Heart left ventricle (tissue), 16 donors: ENCODE data around the gene MTMR1. TPM values are rescaled to one million over a fixed set of nuclear protein-coding genes. Genes with fewer than 3 reads are reported as not detected.

Source experiments
- ATAC-seq, 4 donors: fragments of 200-7000 bp; cut with Tn5 transposase; one replicate each; pipeline ENCODE4 v1.9.1; 2020 to 2022; ENCODE audit warnings: moderate library complexity in 4 of 4, mild to moderate bottlenecking in 3 of 4, moderate number of reproducible peaks in 1 of 4
- DNase-seq, 5 donors: peaks; one replicate each; pipeline ENCODE4 v3.0.0-alpha.2; 2020
- H3K27ac ChIP-seq, 12 donors: fragments of 200-600 bp; sonication (generic) in 4 of 12; one replicate each; pipeline versions ENCODE4 v1.5.0 to v1.8.0; 2016 to 2022; ENCODE audit warnings: mild to moderate bottlenecking in 2 of 12
- H3K27me3 ChIP-seq, 9 donors: fragments of 200-600 bp; sonication (generic) in 2 of 9; one replicate each; pipeline versions ENCODE4 v1.5.1 to v1.8.0; 2016 to 2022; ENCODE audit warnings: mild to moderate bottlenecking in 3 of 9
- H3K36me3 ChIP-seq, 9 donors: fragments of 200-600 bp; sonication (generic) in 2 of 9; one replicate each; pipeline versions ENCODE4 v1.5.0 to v1.8.0; 2018 to 2022; ENCODE audit warnings: mild to moderate bottlenecking in 2 of 9
- H3K4me1 ChIP-seq, 12 donors: fragments of 200-600 bp; sonication (generic) in 4 of 12; one replicate each; pipeline versions ENCODE4 v1.5.0 to v1.8.0; 2016 to 2022; ENCODE audit warnings: mild to moderate bottlenecking in 3 of 12
- H3K4me3 ChIP-seq, 12 donors: fragments of 200-600 bp; sonication (generic) in 4 of 12; one replicate each; pipeline versions ENCODE4 v1.5.0 to v1.8.0; 2017 to 2022; ENCODE audit warnings: mild to moderate bottlenecking in 9 of 12, moderate library complexity in 4 of 12
- H3K9me3 ChIP-seq, 12 donors: fragments of 200-600 bp; sonication (generic) in 4 of 12; one replicate each; pipeline versions ENCODE4 v1.5.0 to v1.8.0; 2016 to 2022; ENCODE audit warnings: mild to moderate bottlenecking in 1 of 12
- CTCF ChIP-seq, 12 donors: fragments of 200-600 bp; sonication (generic) in 4 of 12; IDR thresholded peaks; one replicate each; pipeline versions ENCODE4 v1.5.0 to v1.8.0; 2018 to 2022; ENCODE audit warnings: antibody characterized with exemption in 12 of 12, mild to moderate bottlenecking in 5 of 12
- POLR2A ChIP-seq, 2 donors: fragments of 450-650 bp; IDR thresholded peaks; one replicate each; pipeline ENCODE4 v1.6.1; 2017; ENCODE audit warnings: antibody characterized with exemption in 2 of 2, mild to moderate bottlenecking in 2 of 2, moderate library complexity in 2 of 2
- WGBS, 4 donors: extraction: QIAGEN DNeasy Blood & Tissue Kit in 2 of 4; methylation state at CpG; one replicate each; pipeline versions ENCODE4 v1.1.5 to v1.1.7; 2013 to 2018; 5-methylcytosine and 5-hydroxymethylcytosine counted together
- intact Hi-C, 10 donors: fragments of 100-400 bp; cut with DNase I; formaldehyde crosslinking; loops; one replicate each; pipeline versions ENCODE4 v1.11.1 to v1.14.2; 2022
- polyA plus RNA-seq, 2 donors: library from polyadenylated mRNA; stranded (reverse); fragments of 200-250 nt; gene quantifications; one replicate each; pipeline ENCODE4 v1.2.3, GENCODE V29; 2013
- total RNA-seq, 9 donors: library from RNA; depleted of rRNA in 2 of 9; stranded (reverse); fragments of >200 nt in 2 of 9; fragmentation: NEBNext Ultra II Directional in 3 of 9; extraction: Animal tissue kit (Norgen Biotek cat#: 25700) in 3 of 9; gene quantifications; one replicate each; pipeline versions ENCODE4 v1.1.0 to v1.2.4, GENCODE V29; 2016 to 2023
- donor health status: ischemic (EF 13 %, LVEDD 7.1; RV severe dilation, severe dysfunction).
- donor health status: healthy with polysubstance abuse.
- donor health status: DM: no; HTN: yes; CAD: no.
- donor health status: DM: no; HTN: no; CAD: no.
- donor health status: ischemic (EF 25% LVEDD 6.9; RV normal size, moderate dysfunction).
- donor health status: ischemic (EF 25% LVEDD 5.7; RV mildly dilated, moderate dysfunction).
- donor health status: healthy.
- donor health status: DM: yes; HTN: yes; CAD: no.
- donor health status: ischemic (EF 35%, LVEDD 5.7; RV mildly dilated, moderate dysfunction).
- donor health status: nonischemic (EF 11% LVEDD 7.7; RV severe dilation, severe dysfunction).
- donor health status: DM: yes; HTN: yes; CAD: no.
- donor health status: PGD.
- donor health status: ischemic (EF 29% LVEDD 5.4; RV normal size, mild dysfunction).
- donor health status: nonischemic (EF 23%, LVEDD 6.1; RV moderate dilation, normal function).

The MTMR1 gene
- total and polyA plus RNA-seq, 11 donors = 5.1 to 59.7 (median 21.0) TPM

DNA sequence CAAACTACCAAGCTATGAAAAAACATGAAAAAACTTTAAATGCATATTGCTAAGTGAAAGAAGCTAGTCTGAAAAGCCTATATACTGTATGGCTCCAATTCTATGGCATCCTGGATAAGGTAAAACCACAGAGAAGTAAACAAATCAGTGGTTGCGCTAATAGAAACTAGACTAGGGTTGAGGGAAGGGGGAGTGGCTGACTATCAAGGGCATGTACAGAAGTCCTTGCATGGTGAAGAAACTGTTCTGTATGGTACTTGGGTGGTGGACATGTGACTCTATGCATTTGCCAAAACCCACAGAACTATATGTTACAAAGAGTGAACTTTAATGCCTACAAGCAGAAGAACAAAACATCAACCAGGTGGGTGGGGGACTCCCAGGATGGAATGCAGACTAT lies 96.8 kb downstream of the MTMR1 start:
- Histone ChIP-seq H3K27me3 (no peaks in the 10 kb centered on the region), H3K36me3 (peaks cover 0 to 48% (median 9%) of the 10 kb centered on the region in 9 donors), H3K4me3 (no peak overlapping the region), H3K27ac (no peak overlapping the region), H3K9me3 (no peaks in the 10 kb centered on the region), H3K4me1 (no peaks in the 10 kb centered on the region)
- TF ChIP-seq POLR2A (IDR thresholded peaks at IDR 0.05) (no peak), CTCF (IDR thresholded peaks at IDR 0.05) (no peak)
- no peak for ATAC-seq
- 83 to 100% (median 96%) methylated on average over 1 of the region's 1 CpG for WGBS, 4 donors
- intact Hi-C loops = no loop called here
- no peak for DNase-seq

DNA sequence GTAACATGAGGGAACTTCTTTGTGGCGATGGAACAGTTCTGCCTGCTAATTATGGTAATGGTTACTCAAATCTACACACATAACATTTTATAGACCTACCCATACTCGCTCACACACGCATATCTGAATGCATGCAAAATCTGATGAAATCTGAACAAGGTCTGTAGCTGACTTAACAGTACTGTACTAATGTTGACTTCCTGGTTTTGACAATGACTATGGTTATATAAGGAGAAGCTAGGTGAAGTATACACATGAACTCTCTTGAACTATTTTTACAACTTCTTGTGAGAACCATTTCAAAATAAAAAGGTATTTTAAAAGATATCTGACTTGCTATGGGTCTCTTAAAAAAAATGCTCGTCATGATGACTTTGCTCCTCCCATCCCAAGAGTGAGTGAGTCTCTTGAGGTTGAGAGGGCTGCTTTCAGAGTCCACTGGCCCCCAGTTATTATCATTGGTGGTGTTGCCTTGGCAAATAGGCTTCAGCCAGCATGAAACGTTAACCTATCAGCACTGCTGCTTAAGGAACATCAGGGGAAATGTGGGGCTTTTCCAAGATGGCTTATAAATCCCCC lies 99.8 kb downstream of the MTMR1 start:
- no peak for ATAC-seq
- 71 to 97% (median 87%) methylated on average over 5 of the region's 5 CpGs for WGBS, 4 donors
- no peaks in the 10 kb centered on the region for H3K9me3 ChIP-seq
- no peak for DNase-seq
- intact Hi-C loops = no loop called here
- peaks cover 0 to 54% (median 9%) of the 10 kb centered on the region in 9 donors for H3K36me3 ChIP-seq
- TF ChIP-seq POLR2A (IDR thresholded peaks at IDR 0.05) (no peak), CTCF (IDR thresholded peaks at IDR 0.05) (no peak)
- H3K27me3 ChIP-seq = no peaks in the 10 kb centered on the region
- H3K27ac ChIP-seq = no peak overlapping the region
- no peaks in the 10 kb centered on the region for H3K4me1 ChIP-seq
- no peak overlapping the region for H3K4me3 ChIP-seq

DNA sequence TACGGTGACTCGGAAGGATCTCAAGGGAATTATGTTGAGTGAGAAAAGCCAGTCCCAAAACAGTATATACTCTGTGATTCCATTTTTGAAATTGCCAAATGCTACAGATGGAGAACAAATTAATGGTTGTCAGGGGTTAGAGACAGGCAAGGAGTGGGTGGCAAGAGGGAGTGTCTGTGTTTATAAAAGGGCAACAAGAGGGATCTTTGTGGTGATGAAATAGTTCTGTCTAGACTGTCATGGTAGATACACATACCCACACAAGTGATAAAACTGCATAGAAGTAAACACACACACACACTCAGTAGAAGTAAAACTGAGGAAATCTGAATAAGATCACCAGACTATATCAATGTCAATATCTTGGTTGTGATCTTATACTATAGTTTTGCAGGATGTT lies 112.5 kb downstream of the MTMR1 start:
- Histone ChIP-seq H3K9me3 (no peaks in the 10 kb centered on the region), H3K27ac (no peak overlapping the region), H3K4me3 (no peak overlapping the region), H3K4me1 (no peaks in the 10 kb centered on the region), H3K36me3 (no peaks in the 10 kb centered on the region), H3K27me3 (no peaks in the 10 kb centered on the region)
- TF ChIP-seq POLR2A (IDR thresholded peaks at IDR 0.05) (no peak), CTCF (IDR thresholded peaks at IDR 0.05) (no peak)
- WGBS, 4 donors = 91 to 97% (median 95%) methylated on average over 2 of the region's 2 CpGs
- no peak for DNase-seq
- intact Hi-C loops = no loop called here
- no peak for ATAC-seq

DNA sequence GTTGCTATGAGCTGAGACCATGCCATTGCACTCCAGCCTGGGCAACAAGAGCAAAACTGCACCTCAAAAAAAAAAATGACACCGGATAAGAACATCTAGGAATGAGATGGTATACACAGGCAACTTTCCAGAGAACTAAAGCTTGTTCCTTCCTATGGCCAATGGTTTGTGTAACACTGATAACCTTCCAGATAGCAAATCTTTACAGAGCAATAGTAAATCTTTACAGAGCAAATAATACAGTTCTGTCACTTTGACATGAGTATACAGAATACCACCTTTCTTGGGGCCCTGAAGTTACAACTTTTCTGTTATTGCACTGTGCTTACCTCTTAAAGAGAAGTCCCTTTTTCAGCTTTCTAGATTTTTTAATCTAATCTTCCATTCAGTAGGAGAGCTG lies 113.6 kb downstream of the MTMR1 start:
- ATAC-seq = no peak
- no peak overlapping the region for H3K27ac ChIP-seq
- intact Hi-C loops = no loop called here
- no peaks in the 10 kb centered on the region for H3K9me3 ChIP-seq
- 67 to 97% (median 82%) methylated on average over 1 of the region's 1 CpG for WGBS, 4 donors
- DNase-seq = no peak
- H3K4me1 ChIP-seq = no peaks in the 10 kb centered on the region
- no peak overlapping the region for H3K4me3 ChIP-seq
- H3K27me3 ChIP-seq = no peaks in the 10 kb centered on the region
- H3K36me3 ChIP-seq = no peaks in the 10 kb centered on the region
- TF ChIP-seq POLR2A (IDR thresholded peaks at IDR 0.05) (no peak), CTCF (IDR thresholded peaks at IDR 0.05) (no peak)
